SK-N-SH treated with all-trans-retinoic acid at 6 μM for 48 hours (cell line): ENCODE results near the gene NDUFV3.

Experiments used
- ATAC-seq: fragments of 200-7000 bp; cut with Tn5 transposase; 3 replicates; pipeline ENCODE4 v1.9.1; 2020; ENCODE audit warnings: mild to moderate bottlenecking, moderate library complexity
- ARNTL ChIP-seq: fragments of 450-650 bp; formaldehyde crosslinking; IDR thresholded peaks from 2 replicates; pipeline ENCODE4 v1.5.0; 2020; ENCODE audit warnings: low read depth, mild to moderate bottlenecking, moderate library complexity, borderline replicate concordance
- BACH2 ChIP-seq: fragments of 250-450 bp; sonication (Bioruptor Pico); IDR thresholded peaks from 2 replicates; pipeline ENCODE4 v1.9.0; 2021; ENCODE audit warnings: mild to moderate bottlenecking, borderline replicate concordance
- CSDC2 ChIP-seq: fragments of 250-450 bp; sonication (Bioruptor Pico); IDR thresholded peaks from 2 replicates; pipeline ENCODE4 v1.5.0; 2020; ENCODE audit warnings: mild to moderate bottlenecking, moderate library complexity
- ESRRG ChIP-seq: fragments of 250-450 bp; sonication (Bioruptor Pico); IDR thresholded peaks from 2 replicates; pipeline ENCODE4 v1.6.1; 2021; ENCODE audit warnings: mild to moderate bottlenecking
- GLIS3 ChIP-seq: fragments of 250-450 bp; sonication (Bioruptor Pico); IDR thresholded peaks from 2 replicates; pipeline ENCODE4 v1.5.0; 2020; ENCODE audit warnings: mild to moderate bottlenecking, moderate library complexity
- ISL1 ChIP-seq: fragments of 250-450 bp; sonication (Bioruptor Pico); IDR thresholded peaks from 2 replicates; pipeline ENCODE4 v2.1.2; 2022; ENCODE audit warnings: mild to moderate bottlenecking, moderate library complexity
- OSR1 ChIP-seq: fragments of 250-450 bp; sonication (Bioruptor Pico); IDR thresholded peaks from 2 replicates; pipeline ENCODE4 v1.8.0; 2022; ENCODE audit warnings: moderate library complexity, mild to moderate bottlenecking, inconsistent platforms
- RARB ChIP-seq: fragments of 250-450 bp; sonication (Bioruptor Pico); IDR thresholded peaks from 2 replicates; pipeline ENCODE4 v1.8.0; 2021; ENCODE audit warnings: mild to moderate bottlenecking, moderate library complexity
- SNAI2 ChIP-seq: fragments of 250-450 bp; sonication (Bioruptor Pico); IDR thresholded peaks from 2 replicates; pipeline ENCODE4 v1.5.0; 2020; ENCODE audit warnings: mild to moderate bottlenecking, moderate library complexity
- TCF4 ChIP-seq: fragments of 250-450 bp; sonication (Bioruptor Pico); IDR thresholded peaks from 2 replicates; pipeline ENCODE4 v1.8.0; 2021; ENCODE audit warnings: mild to moderate bottlenecking, moderate library complexity, borderline replicate concordance
- TOX ChIP-seq: fragments of 250-450 bp; sonication (Bioruptor Pico); IDR thresholded peaks from 2 replicates; pipeline ENCODE4 v1.8.0; 2021; ENCODE audit warnings: mild to moderate bottlenecking, moderate library complexity, borderline replicate concordance
- ZFP3 ChIP-seq: fragments of 250-450 bp; sonication (Bioruptor Pico); IDR thresholded peaks from 2 replicates; pipeline ENCODE4 v1.5.0; 2020; ENCODE audit warnings: mild to moderate bottlenecking, moderate library complexity
- ZFP30 ChIP-seq: fragments of 450-650 bp; formaldehyde crosslinking; IDR thresholded peaks from 2 replicates; pipeline ENCODE4 v1.5.0; 2022; ENCODE audit warnings: mild to moderate bottlenecking, moderate library complexity
- ZNF565 ChIP-seq: fragments of 450-650 bp; formaldehyde crosslinking; conservative IDR thresholded peaks from 2 replicates; pipeline ENCODE4 v1.5.0; 2020; ENCODE audit warnings: low read depth, mild to moderate bottlenecking, moderate library complexity
- ZNF70 ChIP-seq: fragments of 450-650 bp; formaldehyde crosslinking; IDR thresholded peaks from 2 replicates; pipeline ENCODE4 v1.5.0; 2020; ENCODE audit warnings: mild to moderate bottlenecking, moderate library complexity
- ZNF8 ChIP-seq: fragments of 450-650 bp; formaldehyde crosslinking; IDR thresholded peaks from 2 replicates; pipeline ENCODE4 v1.5.0; 2020; ENCODE audit warnings: mild to moderate bottlenecking, moderate library complexity
- TF ChIP-seq, protein P1 (sequence below): fragments of 250-450 bp; sonication (Bioruptor Pico); IDR thresholded peaks from 2 replicates; pipeline ENCODE4 v1.8.0; 2020; ENCODE audit warnings: mild to moderate bottlenecking, moderate library complexity, borderline replicate concordance
- TF ChIP-seq, protein P2 (sequence below): fragments of 250-450 bp; sonication (Bioruptor Pico); IDR thresholded peaks from 2 replicates; pipeline ENCODE4 v1.5.0; 2020; ENCODE audit warnings: mild to moderate bottlenecking, moderate library complexity
- TF ChIP-seq, protein P3 (sequence below): fragments of 250-450 bp; sonication (Bioruptor Pico); IDR thresholded peaks from 2 replicates; pipeline ENCODE4 v1.8.0; 2021; ENCODE audit warnings: low read depth, mild to moderate bottlenecking, moderate library complexity, borderline replicate concordance

Gene NDUFV3

DNA sequence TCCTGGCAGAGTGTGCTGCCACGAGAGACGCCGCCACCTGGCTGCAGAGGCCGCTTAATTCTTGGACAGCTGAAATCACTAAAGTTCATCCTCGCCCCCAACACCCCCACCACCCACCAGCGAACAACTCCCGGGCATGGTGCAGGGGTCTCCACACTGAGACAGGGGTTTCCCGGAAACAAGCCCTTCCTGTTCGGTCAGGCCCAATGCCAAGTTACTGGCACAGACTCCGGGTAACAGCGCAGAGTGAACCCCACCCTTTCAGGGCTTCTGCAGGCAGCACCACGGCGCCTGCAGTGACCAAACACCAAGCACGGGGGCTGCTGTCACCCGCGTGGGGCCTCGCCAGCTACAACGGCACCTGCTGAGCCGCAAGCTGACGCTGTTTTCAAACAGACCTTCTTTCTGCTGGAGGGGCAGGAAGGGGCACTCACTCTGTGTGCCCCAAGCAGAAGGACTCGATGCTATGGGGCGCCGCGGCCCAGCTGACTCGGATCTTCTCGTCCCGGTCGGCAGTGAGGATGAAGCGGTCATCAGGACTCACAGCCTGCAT is 31.2 kb upstream of the NDUFV3 start (continued):
- TF ChIP-seq, protein P1, sequence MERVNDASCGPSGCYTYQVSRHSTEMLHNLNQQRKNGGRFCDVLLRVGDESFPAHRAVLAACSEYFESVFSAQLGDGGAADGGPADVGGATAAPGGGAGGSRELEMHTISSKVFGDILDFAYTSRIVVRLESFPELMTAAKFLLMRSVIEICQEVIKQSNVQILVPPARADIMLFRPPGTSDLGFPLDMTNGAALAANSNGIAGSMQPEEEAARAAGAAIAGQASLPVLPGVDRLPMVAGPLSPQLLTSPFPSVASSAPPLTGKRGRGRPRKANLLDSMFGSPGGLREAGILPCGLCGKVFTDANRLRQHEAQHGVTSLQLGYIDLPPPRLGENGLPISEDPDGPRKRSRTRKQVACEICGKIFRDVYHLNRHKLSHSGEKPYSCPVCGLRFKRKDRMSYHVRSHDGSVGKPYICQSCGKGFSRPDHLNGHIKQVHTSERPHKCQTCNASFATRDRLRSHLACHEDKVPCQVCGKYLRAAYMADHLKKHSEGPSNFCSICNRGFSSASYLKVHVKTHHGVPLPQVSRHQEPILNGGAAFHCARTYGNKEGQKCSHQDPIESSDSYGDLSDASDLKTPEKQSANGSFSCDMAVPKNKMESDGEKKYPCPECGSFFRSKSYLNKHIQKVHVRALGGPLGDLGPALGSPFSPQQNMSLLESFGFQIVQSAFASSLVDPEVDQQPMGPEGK (CRISPR knock-in tag) = no peak
- TF ChIP-seq OSR1 (CRISPR knock-in tag) (no peak), ISL1 (CRISPR knock-in tag) (no peak), ZNF8 (CRISPR knock-in tag) (no peak)
- TF ChIP-seq, protein P2, sequence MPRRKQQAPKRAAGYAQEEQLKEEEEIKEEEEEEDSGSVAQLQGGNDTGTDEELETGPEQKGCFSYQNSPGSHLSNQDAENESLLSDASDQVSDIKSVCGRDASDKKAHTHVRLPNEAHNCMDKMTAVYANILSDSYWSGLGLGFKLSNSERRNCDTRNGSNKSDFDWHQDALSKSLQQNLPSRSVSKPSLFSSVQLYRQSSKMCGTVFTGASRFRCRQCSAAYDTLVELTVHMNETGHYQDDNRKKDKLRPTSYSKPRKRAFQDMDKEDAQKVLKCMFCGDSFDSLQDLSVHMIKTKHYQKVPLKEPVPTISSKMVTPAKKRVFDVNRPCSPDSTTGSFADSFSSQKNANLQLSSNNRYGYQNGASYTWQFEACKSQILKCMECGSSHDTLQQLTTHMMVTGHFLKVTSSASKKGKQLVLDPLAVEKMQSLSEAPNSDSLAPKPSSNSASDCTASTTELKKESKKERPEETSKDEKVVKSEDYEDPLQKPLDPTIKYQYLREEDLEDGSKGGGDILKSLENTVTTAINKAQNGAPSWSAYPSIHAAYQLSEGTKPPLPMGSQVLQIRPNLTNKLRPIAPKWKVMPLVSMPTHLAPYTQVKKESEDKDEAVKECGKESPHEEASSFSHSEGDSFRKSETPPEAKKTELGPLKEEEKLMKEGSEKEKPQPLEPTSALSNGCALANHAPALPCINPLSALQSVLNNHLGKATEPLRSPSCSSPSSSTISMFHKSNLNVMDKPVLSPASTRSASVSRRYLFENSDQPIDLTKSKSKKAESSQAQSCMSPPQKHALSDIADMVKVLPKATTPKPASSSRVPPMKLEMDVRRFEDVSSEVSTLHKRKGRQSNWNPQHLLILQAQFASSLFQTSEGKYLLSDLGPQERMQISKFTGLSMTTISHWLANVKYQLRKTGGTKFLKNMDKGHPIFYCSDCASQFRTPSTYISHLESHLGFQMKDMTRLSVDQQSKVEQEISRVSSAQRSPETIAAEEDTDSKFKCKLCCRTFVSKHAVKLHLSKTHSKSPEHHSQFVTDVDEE (CRISPR knock-in tag) = no peak

DNA sequence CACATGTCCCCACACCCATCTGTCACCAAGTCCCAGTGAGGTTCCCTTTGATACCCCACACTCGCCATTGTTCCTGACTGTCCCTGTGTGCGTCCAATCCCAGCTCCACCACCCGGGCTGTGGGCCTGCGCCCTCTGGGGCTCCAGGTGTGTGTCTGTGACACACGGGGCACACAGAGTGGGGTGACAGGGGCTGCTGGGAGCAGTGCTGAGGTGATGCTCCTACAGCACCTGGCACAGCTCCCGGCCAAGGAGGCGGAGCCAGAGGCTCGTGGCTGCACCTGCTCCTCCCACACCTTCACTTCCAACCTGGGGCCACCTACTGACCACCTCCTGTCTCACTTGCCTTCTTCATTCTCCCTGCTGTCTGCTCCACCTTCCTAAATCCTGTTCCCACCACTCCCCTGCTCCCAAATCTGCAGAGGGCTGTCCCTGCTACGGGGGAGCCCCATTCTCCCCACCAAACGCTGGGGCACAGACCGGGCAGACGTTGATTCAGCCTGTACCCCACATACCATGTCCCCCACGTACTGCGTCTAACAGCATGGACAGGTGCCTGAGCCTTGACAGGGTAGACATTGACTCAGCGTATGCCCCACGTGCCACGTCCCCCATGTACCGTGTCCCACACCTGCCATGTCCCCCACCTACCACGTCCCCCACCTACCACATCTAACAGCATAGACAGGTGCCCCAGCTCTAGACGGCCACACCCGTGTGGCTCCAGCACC is 30.2 kb upstream of the NDUFV3 start:
- no peak for ATAC-seq
- no peak for TF ChIP-seq SNAI2 (CRISPR knock-in tag)
- no peak for TF ChIP-seq ZFP3 (CRISPR knock-in tag)
- no peak for TF ChIP-seq ESRRG
- TF ChIP-seq, protein P1 (CRISPR knock-in tag) = no peak
- TF ChIP-seq ZNF565 = no peak
- no peak for TF ChIP-seq TOX (CRISPR knock-in tag)
- TF ChIP-seq CSDC2 (CRISPR knock-in tag) = no peak
- TF ChIP-seq ZFP30 (CRISPR knock-in tag) = no peak
- TF ChIP-seq OSR1 (CRISPR knock-in tag) = no peak
- TF ChIP-seq ZNF70 (CRISPR knock-in tag) = no peak
- TF ChIP-seq BACH2 (CRISPR knock-in tag) = no peak
- TF ChIP-seq TCF4 (CRISPR knock-in tag) = no peak
- TF ChIP-seq ARNTL (CRISPR knock-in tag) = no peak
- TF ChIP-seq RARB (CRISPR knock-in tag) = no peak
- no peak for TF ChIP-seq ZNF8 (CRISPR knock-in tag)
- TF ChIP-seq, protein P2 (CRISPR knock-in tag) = no peak
- no peak for TF ChIP-seq GLIS3 (CRISPR knock-in tag)
- no peak for TF ChIP-seq ISL1 (CRISPR knock-in tag)
- TF ChIP-seq, protein P3, sequence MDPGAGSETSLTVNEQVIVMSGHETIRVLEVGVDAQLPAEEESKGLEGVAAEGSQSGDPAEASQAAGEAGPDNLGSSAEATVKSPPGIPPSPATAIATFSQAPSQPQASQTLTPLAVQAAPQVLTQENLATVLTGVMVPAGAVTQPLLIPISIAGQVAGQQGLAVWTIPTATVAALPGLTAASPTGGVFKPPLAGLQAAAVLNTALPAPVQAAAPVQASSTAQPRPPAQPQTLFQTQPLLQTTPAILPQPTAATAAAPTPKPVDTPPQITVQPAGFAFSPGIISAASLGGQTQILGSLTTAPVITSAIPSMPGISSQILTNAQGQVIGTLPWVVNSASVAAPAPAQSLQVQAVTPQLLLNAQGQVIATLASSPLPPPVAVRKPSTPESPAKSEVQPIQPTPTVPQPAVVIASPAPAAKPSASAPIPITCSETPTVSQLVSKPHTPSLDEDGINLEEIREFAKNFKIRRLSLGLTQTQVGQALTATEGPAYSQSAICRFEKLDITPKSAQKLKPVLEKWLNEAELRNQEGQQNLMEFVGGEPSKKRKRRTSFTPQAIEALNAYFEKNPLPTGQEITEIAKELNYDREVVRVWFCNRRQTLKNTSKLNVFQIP = no peak
